Jurkat, Clone E6-1 (cell line): ENCODE data around the gene COBL. TPM values are rescaled to one million over a fixed set of nuclear protein-coding genes. Genes with fewer than 3 reads are reported as not detected.

Source experiments
- DNase-seq: peaks from one replicate; pipeline ENCODE4 v3.0.0-alpha.2; 2011; ENCODE audit warnings: low read depth, low spot score
- H3K4me3 ChIP-seq: 2 replicates; pipeline ENCODE4 v1.5.1; 2011; ENCODE audit warnings: mild to moderate bottlenecking, low read length, control low read depth, moderate library complexity
- polyA plus RNA-seq: library from polyadenylated mRNA; unstranded; fragments of >200 nt; gene quantifications from one replicate; pipeline ENCODE4 v1.2.1, GENCODE V29; 2012; ENCODE audit warnings: missing spikeins; ENCODE audit not compliant: insufficient read length, insufficient read depth

The COBL gene, protein sequence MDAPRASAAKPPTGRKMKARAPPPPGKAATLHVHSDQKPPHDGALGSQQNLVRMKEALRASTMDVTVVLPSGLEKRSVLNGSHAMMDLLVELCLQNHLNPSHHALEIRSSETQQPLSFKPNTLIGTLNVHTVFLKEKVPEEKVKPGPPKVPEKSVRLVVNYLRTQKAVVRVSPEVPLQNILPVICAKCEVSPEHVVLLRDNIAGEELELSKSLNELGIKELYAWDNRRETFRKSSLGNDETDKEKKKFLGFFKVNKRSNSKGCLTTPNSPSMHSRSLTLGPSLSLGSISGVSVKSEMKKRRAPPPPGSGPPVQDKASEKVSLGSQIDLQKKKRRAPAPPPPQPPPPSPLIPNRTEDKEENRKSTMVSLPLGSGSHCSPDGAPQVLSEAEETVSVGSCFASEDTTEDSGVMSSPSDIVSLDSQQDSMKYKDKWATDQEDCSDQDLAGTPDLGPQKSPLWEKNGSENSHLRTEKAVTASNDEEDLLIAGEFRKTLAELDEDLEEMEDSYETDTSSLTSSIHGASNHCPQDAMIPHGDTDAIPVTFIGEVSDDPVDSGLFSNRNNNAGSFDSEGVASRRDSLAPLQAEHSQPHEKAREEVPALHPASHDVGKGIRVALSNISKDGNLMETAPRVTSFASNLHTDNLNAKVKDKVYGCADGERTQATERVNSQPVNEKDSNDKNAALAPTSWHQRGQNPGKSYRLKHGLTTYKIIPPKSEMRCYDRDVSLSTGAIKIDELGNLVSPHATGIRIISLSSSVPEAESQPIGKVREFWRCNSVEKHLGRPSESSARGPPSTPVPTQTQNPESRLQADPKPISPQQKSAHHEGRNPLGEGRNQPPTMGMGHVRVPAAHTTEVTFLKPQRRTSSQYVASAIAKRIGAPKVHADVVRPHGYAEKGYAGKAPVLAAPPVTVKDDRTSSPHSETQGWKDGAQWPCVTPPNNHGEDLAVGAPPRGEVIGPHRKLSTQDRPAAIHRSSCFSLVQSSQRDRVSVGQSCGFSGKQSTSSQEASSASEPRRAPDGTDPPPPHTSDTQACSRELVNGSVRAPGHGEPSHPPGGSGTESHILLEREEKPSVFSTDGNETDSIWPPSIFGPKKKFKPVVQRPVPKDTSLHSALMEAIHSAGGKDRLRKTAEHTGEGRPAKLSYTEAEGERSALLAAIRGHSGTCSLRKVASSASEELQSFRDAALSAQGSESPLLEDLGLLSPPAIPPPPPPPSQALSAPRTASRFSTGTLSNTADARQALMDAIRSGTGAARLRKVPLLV
- 3.1 TPM for polyA plus RNA-seq

DNA sequence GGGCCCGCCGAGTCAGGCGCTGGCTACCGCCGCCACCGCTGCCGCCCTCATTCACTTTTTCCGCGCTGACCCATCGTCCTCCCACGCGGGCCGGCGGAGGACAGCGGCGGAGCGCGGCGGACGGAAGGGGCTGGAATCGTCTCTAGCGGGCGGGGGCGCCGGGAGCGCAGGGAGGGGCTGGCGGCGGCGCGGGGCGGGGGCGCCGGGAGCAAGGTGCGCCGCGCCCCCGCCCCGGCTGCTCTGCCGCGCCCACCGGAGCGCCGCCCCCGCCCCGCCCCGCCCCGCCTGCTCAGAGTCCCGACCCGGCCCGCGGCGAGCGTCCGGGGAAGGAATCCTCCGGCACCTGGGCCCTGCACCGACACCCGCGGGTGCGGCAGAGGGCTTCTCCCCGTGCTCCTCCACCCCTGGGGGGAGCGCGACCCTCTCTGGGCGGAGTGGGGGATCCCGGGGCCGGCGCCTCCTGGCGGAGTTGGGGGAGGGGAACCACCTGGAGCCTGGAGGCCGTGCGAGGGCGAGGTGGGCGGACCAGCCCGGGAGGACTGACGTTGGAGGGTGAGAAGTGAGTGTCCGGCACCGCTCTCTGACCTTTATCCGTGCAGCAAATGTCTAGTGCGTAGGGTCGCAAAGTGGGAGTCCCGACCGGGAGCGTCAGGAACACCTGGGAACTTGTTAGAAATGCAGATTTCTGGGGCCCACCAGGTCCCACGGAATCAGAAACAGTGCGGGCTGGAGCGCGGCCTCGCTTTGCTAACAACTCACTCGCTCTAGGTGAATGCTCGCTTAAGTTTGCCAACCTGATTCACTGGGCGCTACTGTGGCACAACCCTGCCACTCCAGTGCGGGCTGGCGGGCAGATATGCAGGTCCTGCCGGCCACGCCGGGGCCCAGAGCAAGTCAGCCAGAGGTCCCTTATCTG lies at the start of gene COBL:
Gene COBL (minus strand): TSS at position 144 of the 916 bp plus-strand sequence. CDS start 176 bp downstream, outside the sequence.
- H3K4me3 ChIP-seq, result peak within 1 kb of the TSS; percentile 11; the same call in 1 of the 2 replicates
- DNase-seq, result no peak

DNA sequence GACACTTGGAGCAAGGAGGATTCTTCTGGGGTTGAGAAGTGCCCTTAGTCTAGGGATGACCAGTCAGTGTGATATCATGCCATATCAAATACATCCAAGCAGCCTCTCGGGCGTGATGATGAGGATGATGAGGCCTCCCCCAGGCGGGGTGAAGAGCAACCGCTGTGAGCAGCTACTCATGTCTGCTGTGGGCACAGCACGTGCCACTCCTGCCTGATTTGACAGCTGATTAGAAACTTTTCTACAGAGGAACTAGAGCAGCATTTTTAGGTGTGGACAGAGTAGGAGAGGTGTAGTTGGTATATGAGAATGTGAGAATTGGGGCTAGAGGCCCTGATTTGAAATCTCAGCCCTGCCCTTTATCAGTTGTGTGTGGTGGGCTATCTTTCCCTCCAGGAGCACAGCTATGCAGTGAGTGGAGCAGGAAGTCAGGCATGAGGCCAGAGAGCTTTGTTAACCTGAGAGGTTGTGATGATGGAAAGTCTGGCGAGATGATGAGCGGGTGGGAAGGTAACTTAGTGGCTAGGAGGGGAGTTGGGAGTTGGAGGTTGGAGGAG lies 49.6 kb upstream of the COBL start:
- no peak overlapping the region for H3K4me3 ChIP-seq
- DNase-seq, result no peak

DNA sequence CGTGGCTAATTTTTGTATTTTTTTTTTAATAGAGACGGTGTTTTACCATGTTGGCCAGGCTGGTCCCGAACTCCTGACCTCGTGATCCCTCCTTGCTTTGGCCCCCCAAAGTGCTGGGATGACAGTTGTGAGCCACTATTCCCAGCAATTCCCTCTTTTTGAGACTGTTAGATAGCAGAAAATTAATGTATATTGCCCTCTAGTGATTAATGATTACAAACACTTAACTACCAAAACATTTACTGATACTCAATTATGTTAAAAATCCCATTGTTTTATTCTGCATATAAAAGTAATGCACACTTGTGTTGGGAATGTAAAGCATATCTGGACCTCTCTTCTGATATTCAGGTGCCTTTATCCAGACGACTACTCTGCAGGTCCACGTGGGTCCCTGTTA lies 41.2 kb upstream of the COBL start:
- no peak for DNase-seq
- no peak overlapping the region for H3K4me3 ChIP-seq

DNA sequence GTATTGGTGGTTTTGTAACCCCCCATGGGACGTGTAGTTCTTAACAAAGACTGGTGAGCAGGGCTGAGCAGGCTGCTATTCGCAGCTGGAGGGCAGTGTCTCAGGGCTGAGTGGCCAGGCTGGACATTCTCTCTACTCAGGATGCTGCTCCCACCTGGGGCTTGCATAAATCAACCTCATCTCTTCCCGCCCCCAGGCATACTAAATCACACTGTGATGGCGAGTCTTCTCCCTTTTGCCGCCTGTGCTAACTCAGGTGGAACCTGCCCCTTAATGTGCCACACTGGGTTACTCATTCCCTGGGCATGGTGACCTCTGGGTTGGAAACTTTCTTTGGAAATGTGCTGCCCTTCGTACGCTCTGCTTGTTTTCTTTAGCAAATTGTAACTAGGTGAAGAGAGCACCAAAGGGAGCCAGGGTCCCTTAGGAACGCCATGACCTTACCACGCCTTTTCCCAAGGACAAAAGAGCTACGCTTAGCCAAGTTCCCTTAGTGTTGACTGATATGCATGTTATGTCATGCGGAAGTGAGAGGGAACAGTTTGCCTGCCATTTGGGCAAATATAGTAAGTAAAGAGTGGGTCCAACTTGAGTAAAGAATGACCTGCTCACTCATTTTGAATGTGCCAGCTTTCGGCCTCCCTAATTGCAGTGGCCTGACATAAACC lies 40.4 kb upstream of the COBL start:
- DNase-seq, result no peak

DNA sequence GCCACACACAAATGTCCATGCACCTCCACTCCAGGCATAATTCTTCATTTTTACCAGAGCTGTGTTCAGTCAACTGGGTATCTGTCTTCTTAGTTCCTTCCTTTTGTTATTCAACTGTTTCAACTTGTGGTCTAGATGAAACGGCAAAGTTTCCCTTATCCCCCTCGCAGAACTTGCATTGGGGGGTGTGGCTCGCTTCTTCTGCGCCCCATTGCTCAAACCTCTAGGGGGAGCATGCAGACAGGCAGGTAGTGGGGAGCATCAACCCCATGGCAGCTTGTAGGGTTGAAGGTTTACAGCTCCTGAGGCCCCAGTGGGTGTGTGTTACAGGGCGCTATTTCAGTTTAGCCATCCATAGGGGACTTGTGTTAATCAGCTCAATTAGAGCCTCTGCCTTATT lies 38.3 kb upstream of the COBL start:
- H3K4me3 ChIP-seq, result no peak overlapping the region
- peak; percentile 75 for DNase-seq

More for the DNA sequence above, 40.4 kb upstream of the COBL start:
- no peak overlapping the region for H3K4me3 ChIP-seq

DNA sequence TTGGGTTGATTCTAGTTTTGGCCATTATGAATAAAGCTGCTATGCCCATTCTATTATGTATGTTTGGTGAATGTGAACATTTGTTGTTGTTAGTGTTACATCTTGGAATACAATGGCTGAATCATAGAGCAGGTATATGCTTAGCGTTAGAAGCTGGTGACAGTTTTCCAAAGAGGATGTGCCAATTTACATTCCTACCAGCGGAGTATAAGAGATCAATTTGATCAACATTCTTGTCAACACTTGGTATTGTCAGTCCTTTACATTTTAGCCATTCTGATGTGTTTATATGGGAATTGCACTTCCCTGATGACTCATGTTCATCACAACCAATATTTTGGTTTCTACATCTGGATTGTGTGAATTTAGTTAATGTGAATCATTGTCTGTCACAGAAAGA lies 37.8 kb upstream of the COBL start:
- DNase-seq, result no peak
- no peak overlapping the region for H3K4me3 ChIP-seq

DNA sequence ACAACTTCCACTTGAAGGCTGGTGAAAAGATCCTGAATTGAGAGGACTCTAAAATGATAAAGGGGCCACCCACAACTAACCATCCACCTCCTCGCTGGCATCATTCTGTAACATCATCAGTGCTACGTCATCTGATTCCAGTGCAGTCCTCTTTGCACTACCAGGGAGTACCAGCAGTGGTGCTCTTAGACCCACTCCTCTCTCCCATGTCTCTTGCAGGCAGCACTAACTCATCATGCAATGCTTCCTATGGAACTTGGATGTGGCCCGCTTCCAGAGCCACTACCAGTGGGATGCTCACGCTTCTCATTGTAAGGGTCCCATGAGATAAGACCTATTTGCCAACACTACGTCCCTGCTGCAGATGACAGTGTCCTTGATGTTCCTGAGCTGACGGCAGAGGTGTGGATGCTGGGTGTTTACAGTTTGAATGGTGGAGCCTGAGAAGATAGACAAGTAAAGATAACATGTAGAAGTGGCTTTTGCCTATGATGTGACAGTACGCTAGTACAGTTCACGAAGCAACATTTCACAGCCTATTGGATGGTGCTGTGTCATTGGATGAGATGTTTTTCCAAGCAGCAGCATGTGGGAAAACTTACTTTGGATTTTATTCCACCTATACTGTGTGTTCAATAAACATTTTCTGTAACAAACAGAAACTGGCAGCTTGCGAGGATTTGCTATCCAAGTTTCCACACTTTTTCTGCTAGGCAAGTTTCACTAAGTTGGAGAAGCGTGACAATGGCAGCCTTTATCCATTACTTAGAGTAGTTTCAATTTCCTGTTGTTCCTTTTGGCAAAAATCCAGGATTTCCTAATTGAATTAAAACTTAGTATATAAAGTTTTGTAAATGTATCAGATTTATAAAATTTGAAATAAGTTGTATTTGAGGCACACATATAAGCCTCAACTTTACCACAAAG lies 35.8 kb upstream of the COBL start:
- H3K4me3 ChIP-seq, result no peak overlapping the region

DNA sequence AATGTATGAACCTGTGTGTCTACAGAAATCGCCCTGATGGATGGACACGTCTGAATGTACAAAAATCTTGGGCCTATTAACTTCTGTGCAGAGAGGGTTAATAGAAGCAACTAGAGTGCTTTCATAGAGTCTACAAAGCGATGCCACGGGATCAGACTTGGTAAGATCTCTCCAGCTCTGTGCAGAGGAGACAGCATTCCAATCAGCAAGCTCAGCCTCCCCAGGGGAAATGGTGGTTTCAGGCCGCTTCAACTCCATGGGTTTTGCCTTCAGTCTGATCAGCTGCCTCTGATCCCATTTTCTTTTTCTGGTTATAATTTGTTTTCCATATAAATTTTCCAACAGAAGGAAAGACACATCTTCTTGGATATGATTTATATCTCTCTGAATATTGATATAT lies 35.1 kb upstream of the COBL start:
- no peak for DNase-seq
- no peak overlapping the region for H3K4me3 ChIP-seq

More for the DNA sequence above, 35.8 kb upstream of the COBL start:
- no peak for DNase-seq

DNA sequence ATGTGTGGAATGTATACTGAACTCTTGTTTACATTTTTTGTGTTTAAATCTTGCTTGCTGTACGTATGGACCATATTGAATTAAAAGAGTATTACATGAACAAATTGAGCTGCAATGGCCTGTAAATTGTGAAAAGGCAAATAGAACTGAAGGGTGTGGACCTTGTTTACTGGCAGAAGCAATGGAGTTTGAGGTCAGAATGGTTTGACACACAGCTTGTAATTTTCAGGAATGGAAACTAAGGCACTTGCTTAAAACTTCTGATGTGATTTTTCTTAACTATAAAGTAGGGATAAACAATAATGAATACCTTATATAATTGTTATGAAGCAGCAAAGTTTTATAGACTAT lies 33.9 kb upstream of the COBL start:
- H3K4me3 ChIP-seq, result no peak overlapping the region
- DNase-seq, result no peak

DNA sequence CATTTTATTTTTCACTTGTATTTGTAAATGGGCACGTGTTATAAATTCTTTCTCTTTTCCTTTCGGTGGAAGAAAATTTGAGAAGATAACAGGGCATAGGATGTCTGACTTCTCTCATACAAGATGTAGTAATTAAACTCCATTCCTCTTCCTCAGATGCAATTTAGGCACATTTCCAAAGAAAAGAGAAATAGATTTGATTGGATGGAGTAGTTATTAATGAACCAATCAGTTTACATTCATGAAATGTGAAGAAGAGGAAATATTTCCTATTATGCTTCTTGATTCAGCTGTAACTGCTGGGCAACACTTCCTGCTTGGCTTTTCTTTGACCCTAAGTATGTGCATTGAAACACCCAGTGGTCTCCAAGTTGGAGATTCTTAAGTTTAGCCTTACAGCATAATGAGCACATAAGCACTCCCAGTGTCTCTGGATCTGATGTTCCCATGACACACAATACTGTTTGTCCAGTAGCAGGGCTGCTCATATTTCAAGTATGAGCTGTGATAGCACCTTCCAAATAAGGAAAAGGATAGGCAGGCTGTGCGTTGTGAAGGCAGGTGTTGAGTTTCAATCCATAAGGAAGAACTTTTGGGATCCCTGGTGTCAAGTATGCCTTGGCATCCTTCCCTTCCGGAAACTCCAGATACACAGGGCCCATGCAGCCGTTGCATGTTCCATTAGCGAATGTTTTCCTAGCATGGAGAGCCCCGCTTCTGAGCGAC lies 33.4 kb upstream of the COBL start:
- no peak for DNase-seq
- no peak overlapping the region for H3K4me3 ChIP-seq

DNA sequence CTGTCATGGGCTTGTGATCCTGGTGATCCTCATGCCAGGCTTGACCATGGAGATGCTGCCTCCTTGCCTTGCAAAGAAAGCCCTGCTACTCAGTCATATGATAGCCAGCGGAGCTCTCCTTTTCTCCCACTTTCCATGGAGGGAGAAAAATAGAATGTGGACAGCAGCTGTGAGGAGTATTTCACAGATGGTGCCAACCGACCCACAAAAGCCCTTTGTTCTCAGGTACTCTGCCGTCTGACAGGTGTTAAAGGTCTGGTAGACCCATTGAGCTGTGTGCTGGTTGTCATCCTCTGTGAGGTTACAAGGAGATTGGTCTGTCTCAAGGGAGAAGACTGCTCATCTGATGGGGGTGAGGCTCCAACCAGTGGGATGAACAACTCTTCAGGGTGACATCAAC lies 29.5 kb upstream of the COBL start:
- H3K4me3 ChIP-seq, result no peak overlapping the region
- no peak for DNase-seq

DNA sequence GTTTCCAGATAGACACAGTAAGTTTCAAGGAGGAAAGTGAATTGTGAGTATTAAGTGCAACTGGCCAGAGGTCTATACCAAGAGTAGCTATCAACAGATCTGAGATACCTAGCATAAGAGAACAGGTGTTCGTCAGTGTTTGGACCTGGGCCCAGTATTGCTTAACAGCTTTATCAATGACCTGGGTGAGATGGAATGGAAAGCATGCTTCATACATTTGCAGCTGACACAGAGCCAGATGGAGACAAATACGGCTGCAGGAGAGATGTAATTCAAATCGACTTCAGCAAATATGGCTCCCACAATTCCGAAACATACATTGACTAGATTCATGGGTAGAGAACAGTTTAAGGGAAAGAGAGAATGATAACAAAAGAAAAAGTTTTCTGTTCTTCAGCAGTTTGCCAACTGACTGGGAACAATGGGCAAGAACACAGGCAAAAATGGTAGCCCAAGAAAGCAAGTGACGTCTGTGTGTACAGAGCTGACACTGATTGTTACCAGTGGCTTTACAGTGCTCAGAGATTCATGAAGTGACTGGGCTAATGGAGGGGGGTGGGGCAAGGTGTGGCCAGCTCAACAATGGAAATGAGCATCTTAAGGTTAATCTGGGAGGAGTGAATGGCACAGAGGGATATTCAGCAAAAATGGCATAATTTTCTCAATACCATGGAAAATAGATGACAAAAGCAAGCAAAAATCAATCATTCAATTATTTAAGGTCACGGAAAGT lies 28.0 kb upstream of the COBL start:
- DNase-seq, result no peak
- H3K4me3 ChIP-seq, result no peak overlapping the region

DNA sequence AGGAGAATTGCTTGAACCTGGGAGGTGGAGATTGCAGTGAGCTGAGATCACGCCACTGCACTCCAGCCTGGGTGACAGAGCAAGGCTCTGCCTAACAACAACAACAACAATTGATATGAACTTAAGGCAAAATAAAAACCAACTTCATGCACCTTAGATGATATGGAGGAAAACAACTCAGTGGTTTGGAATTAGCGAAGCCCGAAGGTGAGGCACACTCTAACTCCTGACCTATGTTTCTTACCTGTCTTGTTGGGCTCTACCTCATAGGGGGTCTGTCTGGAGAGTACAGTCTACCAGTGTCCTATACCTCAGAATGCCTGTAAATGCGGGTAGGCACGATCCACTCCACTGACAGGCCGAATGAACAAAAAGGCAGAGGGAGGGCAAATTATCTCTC lies 24.3 kb upstream of the COBL start:
- H3K4me3 ChIP-seq, result no peak overlapping the region
- no peak for DNase-seq

DNA sequence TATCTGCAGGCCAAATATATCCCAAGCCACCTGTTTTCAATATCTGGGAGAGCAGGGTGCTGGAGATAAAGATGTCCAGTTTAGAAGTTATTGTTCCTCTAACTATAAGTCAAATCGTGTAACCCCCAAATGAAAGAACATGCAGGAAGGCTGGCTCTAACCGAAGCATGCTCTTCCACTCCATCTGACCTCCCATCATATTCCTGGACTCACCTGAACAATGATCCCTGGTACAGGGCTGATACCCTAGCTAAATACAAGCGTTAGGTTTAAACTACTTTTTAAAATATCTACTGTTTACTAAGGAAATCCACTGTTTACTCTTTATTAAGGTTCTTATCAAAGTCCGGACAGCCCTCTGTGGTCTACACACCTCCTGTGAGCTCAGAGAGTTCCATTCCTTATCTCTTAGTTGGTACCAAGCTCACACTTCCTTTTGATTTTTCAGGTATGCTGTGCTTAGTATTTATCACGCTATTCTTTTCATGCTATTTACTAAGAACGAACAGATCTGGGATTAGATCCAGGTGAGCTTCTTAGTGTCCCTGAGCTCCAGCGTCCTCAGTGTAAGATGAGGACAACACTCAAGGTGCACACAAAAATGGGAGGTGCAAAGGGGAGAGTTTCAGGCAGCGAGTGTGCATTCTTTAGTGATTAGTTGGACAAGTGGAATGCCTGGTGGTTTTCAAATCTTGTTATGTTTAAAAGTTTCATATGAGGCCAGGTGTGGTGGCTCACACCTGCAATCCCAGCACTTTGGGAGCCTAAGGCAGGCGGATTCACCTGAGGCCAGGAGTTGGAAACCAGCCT lies 23.6 kb upstream of the COBL start:
- DNase-seq, result no peak
- no peak overlapping the region for H3K4me3 ChIP-seq

DNA sequence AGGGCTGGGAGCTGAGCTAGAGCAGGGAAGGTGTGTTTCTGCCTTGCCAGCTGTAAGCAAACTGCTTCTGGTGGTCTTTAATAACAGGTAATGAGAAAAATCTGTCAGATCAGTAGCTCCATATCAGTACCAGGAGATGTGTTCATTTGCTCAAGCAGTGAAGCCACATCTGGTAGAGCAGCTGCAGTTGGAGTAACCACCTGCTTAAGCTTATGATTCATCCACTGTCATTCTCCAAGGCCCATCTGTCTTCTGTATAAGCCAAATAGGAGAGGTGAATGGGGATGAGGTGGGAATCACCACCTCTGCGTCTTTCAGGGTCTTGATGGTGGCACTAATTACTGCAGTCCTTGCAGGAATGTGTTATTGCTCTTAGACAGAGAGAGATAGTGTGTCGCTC lies 18.4 kb upstream of the COBL start:
- no peak overlapping the region for H3K4me3 ChIP-seq
- DNase-seq, result no peak
